HG02884 (cell line): ENCODE measurements around the gene REEP1.
"Not testable (repeated sequence)": the region's sequence is repeated elsewhere in the genome, so short reads cannot be mapped to it uniquely, and the experiment has no call there.

Source experiments
- ATAC-seq: cut with Tn5 transposase; IDR thresholded peaks from one replicate; pipeline ENCODE4 v1.9.1; 2021; ENCODE audit warnings: mild to moderate bottlenecking, moderate library complexity; ENCODE audit not compliant: unreplicated experiment

The REEP1 gene

DNA sequence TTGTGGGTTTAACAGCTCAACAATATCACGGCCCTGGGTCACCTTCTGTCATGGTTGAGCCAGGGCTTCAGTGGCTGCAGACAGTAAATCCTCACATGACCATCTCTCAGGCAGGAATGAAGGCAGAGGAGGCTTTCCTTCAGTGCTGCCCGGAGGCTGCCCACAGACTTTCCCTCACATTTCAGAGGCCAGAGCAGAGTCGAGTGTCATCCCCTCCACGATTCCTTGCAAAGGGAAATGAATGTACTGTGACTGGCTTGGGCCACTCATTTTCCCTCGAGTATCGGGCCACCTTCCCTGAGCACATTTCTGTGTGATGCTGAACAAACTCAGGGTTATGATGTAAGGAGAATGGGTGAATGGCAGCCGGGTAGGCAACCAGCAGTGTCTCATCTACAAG lies 10.0 kb upstream of the REEP1 start:
- no peak for ATAC-seq

DNA sequence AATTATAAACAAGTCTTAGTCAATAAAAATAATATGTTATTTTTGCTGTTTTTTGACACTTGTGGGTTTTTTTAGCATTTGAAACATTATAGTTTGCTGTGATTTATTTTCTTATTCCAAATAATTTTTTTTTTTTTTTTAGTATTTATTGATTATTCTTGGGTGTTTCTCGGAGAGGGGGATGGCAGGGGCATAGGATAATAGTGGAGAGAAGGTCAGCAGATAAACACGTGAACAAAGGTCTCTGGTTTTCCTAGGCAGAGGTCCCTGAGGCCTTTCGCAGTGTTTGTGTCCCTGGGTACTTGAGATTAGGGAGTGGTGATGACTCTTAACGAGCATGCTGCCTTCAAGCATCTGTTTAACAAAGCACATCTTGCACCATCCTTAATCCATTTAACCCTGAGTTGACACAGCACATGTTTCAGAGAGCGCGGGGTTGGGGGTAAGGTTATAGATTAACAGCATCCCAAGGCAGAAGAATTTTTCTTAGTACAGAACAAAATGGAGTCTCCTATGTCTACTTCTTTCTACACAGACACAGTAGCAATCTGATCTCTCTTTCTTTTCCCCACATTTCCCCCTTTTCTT lies 8.5 kb upstream of the REEP1 start:
- ATAC-seq, result not testable (repeated sequence)

DNA sequence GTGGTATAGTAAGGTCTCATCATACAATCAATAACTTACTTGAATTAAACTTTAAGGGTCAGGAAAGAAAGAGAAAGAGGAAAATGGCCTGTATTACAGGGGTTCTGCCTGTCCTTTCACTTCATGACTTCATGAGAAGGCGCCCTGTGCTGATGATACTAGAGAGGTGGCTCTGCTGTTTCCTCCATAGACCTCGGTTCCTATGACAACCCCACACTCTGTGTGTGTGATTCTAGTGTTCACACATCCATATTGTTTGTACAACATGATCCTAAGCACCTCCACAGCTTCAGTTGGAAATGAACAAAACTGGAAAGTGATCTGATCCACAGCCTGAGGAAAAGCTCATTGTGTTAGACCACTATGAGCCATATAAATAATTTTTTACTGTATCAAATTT lies 7.0 kb upstream of the REEP1 start:
- no peak for ATAC-seq

DNA sequence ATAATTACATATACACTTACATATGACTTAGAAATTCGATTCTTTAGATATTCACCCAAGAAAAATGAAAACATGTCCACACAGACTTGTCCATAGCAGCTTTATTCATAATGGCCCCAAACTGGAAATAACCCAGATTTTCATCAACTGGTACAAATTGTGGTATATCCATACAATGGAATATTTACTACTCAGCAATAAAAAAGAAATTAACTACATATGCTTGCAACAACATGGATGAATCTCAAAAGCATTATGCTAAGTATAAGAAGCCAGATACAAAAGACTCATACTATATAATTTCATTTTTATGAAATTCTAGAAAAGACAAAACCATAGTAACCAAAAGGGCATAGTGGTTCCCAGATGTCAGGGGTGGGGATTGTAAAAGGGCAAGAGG lies 5.1 kb upstream of the REEP1 start:
- no peak for ATAC-seq

DNA sequence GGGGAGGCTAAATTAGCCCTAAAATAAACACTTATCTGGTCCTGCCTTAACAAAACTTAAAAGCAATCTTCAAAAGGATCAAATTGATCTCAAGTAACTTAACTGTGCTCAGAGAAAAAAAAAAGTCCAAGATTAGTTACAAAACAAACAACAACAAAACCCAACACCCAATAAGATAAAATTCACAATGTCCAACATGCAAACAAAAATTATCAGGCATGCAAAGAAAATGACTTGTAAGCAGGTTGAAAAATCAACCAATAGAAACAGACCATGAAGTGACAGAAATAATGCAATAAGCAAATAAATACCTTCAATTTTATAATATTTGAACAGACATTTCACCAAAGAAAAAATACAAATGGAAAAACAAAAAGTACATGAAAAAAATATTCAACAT lies 4.0 kb upstream of the REEP1 start:
- no peak for ATAC-seq

DNA sequence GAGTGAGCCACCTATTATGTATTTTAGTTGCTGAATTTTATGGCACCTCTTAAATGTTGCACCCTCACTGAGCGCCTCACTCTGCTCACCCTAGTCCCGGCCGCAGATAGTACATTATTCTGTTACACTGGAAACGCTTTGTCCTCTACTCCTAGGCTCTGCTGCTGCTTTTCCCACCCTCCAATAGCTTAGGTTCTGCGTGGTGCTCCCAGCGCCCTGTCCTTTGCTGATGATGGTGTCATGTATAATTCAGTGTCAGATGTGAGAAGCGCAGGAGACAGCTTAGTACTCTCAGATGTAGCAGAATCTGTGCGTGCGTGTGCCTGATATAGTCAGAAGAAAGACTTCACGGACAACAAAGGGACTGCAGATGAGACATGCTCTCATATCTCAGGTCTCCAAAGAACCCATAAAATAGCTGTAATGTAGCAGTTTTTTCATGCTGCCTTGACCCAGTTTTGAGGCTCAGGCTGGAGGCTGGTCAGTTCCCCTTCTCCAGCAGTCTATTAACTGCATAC lies 1.4 kb upstream of the REEP1 start:
- ATAC-seq, result no peak

DNA sequence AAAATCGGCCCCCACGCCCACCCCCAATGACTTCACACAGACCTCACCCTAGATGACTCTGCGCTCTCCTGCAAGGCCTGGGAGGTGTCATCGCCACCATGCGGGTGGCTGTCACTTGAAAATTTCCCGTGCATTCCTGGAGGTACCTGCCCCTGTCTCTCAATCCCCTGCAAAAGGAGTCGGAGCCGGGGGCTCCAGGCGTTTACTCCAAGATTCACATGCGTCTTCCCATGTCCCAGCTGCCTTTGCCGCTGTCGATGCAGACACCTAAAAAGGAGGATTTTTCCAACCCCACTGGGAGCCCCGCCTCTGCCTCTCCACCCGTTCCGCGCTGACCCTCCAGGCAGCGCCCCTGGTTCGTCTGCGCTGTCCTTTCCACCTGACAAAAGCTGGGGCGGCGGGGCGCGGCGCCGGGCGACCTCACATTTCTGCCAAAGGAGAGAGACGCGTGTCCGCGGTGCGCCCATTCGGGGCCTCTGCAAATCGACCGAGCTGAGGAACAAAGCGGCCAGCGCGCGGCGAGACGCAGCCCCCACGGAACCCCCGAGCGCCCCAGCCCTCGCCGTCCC lies 667 bp downstream of the REEP1 start:
- no peak for ATAC-seq

DNA sequence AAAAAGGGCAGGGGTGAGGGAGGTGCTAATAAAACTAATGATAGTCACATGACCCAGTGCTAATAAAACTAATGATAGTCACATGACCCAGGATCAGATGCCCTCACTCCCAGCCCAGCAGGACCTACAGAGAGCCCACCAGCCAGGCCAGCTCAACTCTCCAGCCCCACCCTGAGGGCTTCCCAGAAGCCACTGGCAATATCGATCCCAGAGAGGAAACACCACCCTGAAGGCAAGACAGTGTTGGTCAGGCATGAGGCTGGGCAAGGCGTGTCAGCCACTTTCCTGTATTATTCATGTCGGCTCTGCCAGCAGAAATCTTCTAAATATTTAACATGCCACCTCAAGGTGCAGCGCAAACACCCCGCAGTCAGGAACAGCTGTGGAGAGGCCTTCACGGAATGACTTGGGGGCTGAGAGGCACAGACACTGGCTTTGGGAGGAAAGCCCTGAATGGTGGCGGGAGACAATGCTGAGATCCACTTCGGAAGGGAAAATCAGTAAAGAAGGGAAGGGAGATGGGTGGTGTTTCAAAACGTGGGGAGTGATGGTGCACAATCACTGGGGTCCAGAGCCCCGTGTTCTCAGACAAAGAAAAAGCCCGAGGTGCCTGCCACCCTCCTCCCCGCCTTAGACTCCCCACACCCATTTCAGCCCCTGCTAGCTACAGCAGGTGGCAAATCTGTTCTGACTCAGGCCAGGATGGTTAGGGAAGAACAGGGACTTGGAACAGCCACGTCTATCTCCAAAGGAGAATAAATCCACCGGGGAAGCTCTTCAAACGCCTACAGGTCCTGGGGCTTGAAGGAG lies 1.4 kb downstream of the REEP1 start:
- no peak for ATAC-seq

DNA sequence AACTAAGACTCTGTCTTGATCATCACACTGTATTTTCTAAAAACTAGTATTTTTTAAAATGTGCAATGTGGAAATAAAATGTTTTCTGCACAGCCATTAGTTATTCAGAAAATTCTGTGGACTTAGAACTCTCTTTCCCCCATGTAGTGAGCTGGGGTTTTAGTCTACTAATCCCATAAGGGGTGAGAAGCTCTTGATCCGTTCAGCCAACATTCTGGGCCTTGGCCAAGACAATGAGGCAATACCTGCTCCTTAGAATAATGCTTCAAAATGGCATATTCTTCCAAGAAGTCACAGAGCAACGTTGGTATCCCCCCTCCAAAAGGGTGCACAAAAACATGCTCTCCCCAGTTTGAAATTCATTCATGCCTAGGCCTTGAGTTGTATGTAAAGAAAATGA lies 4.0 kb downstream of the REEP1 start:
- no peak for ATAC-seq

DNA sequence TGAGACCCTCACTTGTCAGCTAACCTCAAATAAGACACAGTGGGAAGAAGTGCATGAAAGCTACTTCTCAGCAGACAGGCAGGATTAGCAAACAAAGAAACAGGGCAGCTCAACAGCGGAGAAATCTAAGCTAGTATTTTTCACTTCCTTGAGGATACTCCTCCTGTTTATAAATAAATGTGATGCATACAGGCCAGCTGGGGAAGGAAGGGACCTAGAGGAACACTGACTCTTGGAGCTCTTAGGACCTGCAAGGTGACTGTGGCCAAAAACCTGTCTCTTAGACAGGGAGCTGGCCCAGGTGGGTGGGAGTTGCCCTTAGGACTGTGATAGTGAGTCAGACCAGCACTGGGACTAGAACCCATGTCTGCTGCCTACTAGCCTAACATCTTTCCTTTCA lies 4.8 kb downstream of the REEP1 start:
- no peak for ATAC-seq

DNA sequence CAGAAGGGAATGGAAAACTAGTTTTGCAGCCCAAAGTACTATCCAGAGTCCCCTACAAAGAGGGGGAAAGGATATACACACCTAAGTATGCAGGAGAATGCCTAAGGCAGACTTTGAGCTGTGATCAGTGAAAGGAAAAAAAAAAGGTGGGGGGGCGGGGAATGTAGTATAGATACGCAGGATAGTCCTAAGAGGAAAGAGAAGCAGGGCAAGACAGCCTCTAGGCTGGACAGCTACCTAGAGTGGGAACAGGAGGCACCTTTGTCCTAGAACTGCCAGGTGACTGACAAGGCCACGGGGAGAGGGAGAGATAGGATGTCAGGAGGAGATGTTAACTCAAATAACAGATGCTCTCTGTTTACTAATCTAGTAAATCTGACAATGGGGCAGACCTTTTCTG lies 6.0 kb downstream of the REEP1 start:
- no peak for ATAC-seq

DNA sequence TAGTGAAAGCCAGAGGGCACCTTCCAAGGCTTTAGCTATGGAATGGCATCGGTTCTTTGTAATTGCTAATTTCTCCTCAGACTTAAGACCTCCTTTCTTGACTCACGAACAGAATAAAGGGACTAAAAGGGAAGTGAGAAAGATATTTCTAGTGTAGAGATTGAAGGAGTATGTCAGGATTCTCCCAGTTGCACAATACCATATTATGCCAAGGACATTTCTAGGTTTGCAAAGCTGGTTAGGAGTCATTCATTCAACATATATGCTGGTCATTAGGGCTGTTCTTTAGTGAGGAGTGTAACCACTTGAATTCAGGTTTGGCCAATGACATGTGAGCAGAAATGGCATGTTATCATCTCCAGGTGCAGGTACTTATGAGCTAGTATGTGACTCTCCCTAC lies 7.4 kb downstream of the REEP1 start:
- ATAC-seq, result no peak

DNA sequence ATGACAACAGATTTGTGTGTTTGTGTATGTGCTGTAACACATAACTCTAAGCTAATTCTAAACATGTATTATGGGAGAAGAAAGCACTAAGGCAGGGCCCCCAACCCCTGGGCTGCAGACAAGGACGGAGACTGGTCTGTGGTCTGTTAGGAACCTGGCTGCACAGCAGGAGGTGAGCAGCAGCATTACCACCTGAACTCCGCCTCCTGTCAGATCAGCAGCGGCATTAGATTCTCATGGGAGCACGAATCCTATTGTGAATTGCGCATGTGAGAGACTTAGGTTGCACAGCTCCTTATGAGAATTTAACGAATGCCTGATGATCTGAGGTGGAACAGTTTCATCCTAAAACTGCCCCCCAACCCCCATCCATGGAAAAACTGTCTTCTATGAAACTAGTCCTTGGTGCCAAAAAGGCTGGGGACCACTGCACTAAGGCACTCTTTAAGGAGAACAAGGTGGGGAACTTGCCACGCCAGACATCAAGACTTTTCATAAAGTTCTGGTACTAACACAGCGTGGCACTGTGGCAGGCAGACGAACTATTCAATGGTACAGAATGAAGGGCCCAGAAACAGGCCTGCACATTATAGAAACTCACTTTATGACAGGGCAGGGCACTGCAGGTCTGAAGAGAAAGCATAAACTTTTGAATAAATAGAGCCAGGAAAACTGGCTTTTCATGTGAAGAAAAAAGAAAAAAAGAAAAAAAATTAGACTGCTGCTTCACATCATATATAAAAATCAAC lies 14.0 kb downstream of the REEP1 start:
- no peak for ATAC-seq

DNA sequence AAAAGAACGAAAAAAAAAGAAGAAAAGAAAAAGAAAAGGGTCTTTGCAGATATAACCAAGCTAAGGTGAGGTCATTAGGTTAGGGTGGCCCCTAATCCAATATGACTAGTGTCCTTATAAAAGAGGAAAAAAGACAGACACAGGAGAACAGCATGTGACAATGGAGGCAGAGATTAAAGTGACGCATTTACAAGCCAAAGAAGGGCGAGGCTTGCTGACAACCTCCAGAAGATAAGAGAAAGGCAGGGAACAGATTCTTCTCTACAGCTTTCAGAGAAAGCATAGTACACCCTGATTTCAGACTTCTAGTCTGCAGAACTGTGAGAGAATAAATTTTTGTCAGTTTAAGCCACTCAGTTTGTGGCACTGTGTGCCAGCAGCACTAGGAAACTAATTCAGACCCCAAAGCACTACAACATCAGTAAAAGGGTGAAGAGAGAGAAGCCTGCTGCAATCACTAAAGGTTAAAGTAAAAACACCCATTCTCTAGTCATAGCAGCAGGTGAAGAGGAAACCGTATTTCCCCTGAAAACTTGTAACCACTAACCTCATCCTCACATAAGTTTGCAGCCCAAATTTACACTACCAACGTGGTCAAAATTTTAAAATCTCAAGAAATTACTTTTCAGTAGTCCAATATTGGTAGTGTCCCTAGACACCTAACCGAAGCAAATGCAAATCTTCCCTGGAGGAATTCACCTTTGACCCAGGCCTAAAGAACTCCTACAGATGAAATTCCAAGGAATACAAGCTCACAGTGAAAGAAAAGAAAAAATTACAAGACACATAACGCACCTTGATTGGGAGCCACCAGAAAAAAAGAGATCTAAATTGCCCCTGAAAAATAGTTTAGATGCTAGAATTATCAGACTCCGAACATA lies 17.5 kb downstream of the REEP1 start:
- no peak for ATAC-seq

DNA sequence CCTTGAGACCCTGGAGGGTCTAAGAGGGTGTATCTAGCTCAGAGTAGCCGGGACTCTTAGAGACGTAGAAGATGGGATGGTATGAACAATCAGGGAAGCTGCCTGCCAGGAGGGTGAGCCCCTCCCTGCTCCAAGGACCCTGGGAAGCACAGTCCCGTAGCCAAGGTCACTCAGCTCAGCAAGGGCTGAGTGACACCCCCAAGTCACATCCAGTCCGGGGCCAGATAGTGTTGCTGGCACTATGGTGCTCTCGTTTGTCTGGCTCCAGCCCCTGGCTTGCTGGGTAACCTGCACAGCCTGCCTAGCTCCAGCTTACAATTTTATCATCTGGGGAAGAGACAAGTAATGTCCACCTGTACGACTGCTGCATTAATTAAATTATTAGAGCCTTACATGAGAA lies 22.3 kb downstream of the REEP1 start:
- ATAC-seq, result no peak

DNA sequence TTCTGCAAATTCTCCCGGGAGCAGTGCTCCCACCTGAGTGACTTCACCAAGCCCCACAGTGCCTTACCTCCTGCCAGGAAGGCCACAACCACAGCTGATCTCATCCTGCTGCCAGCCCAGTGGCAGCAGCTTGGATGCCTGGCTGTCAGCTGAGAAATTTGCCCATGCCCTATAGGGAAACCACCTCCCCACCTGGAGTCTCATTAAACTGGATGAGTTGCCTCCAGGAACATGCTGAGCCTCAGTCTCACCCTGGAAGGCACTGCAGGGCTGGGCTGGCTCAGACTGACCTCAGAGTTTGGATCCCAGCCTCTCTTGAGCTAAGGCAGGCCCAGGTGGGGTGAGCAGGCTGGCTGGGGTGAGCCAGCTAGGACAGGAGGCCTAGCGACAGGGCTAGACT lies 23.3 kb downstream of the REEP1 start:
- no peak for ATAC-seq

DNA sequence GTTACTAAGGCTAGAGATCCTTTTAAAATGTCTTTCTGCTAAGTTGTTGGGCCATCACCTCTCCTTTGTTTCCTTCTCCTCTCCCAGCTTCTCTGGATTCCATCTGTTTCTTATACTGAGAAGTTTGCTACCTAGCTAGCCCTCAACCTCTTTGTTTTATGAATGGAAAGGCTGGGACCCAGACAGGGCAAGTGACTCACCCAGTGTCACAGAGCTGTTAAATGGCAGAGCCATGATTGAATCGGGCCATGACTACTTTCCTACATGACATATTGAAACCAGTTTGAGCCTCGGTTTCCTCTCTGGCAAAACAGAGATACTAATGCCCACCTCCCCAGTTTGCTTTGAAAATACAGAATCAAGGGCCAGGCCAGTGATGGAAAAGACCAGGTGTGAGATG lies 24.1 kb downstream of the REEP1 start:
- no peak for ATAC-seq

DNA sequence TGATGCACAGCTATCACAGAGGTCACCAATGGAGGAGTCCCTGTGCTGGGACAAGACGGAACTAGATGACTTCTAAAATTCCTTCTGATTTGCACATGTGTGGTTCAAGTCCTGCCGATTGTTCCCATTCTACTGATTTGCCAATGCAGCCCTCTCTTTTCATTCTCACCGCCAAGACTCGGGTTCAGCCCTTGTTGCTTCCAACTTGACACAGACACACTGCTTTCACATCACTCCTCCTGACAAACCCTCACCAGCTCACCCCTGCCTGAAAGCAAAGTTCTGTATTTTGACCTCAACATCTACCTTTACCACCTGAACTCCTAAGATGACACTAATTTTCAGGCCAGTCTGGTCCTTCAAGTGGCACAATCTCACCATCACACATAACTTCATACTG lies 25.5 kb downstream of the REEP1 start:
- no peak for ATAC-seq

DNA sequence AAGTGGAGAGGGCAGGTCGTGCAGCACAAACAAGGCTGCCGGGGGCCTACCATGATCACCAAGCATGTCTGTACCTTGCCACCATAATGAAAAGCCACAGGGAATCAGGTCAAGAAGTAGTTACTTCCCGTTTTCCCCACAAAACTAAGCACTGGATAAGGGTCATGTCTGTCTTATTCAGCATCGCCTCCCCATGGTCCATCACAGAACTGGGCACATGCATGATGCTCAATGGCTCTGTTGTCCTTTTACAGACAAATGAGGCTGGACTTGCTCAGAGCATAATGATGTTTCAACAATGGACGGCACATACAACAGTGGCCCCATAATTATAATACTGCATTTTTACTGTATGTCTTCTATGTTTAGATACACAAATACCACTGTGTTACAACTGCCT lies 27.5 kb downstream of the REEP1 start:
- no peak for ATAC-seq

DNA sequence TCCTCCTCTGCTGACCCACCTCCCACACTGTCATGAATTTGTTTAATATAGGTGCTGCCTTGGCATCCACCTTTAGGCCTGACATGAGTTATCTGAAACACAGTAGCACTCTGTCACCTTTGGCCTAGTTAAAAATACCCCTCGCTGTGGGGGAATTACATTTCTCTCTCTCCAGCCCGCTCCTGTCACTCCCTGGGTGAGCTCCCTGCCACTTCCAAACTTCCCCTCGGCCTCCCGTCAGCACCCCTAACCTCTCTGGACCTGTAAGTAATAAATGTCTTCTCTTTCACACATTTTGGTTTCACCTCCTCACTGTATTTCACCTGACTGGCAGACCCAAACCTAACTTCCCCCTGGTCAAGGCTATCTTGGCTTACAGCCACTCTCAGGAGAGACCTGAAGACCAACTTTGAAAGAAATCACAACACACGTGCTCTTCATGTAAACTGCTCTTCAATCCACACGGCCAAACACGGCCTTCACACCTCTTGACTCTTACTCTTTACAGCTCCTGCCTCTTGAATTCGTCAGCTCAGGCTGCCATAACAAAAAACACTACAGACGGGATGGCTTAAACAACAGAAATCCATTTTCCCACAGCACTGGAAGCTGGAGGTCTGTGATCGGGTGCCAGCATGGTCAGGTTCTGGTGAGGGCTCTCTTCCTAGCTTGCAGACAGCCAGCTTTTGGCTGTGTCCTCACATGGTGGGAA lies 28.3 kb downstream of the REEP1 start:
- ATAC-seq, result no peak
